ENCODE results near the gene TERC. TPM values are rescaled to one million over a fixed set of nuclear protein-coding genes. Genes with fewer than 3 reads are reported as not detected.

Gene TERC
- total and polyA plus RNA-seq, 10 of the 15 experiments (the other 5 are each of a cell fraction or from before 2014, with no cell fraction given): 0.43 to 125 (median 6.2) TPM; not detected in 4

DNA sequence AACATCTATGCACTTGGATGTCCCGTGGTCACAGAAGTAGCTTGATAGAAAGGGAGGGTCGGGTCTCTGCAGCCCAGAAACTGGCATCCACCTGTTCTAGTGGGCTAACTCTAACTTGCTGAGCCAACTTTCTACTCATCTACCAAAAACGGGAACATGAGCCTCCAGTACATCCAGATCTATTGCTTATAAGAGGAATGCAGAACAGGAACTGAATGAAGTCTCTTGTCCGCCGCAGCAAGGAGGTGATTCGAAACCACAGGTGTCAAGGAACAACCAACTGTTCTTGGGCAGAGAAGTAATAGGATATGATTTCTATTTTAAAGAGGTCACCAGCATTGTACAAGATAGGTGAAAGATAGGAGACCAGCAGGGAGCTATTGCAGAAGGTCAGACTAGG is 17.9 kb downstream of the TERC start:
- Histone ChIP-seq H3K4me2 (ENCODE audit: control insufficient read depth, insufficient read depth) (no peak overlapping the region), H3K27me3 (replicated peaks in 1 of 2; ENCODE audit: control insufficient read depth in 2 of 2, insufficient read depth in 2 of 2, low read length in 1 of 2) (no peaks in the 10 kb centered on the region), H2AFZ (ENCODE audit: control insufficient read depth, low read depth, low read length) (no peak overlapping the region), H3K79me2 (ENCODE audit: control insufficient read depth, insufficient read depth, low read length) (no peaks in the 10 kb centered on the region), H3K9me3 (replicated peaks; ENCODE audit: control insufficient read depth, insufficient read depth, low read length) (no peaks in the 10 kb centered on the region), H3K4me1 (ENCODE audit: control insufficient read depth, insufficient read depth, low read length) (peaks cover 4% of the 10 kb centered on the region; the same call in 1 of the 2 replicates), H3K36me3 (ENCODE audit: control insufficient read depth in 2 of 2, insufficient read depth in 2 of 2, low read length in 1 of 2) (no peaks in the 10 kb centered on the region), H3K9ac (ENCODE audit: control insufficient read depth, insufficient read depth, low read length) (no peak overlapping the region), H4K20me1 (ENCODE audit: control insufficient read depth, insufficient read depth) (no peaks in the 10 kb centered on the region), H3K27ac (ENCODE audit: control insufficient read depth, insufficient read depth) (no peak overlapping the region), H3K4me3 (no peak overlapping the region)
- FAIRE-seq: no peak
- TF ChIP-seq HDAC6 (IDR thresholded peaks at IDR 0.05; ENCODE audit: unreplicated experiment) (no peak), KLF5 (IDR thresholded peaks at IDR 0.05; ENCODE audit: partially characterized antibody) (no peak), EED (IDR thresholded peaks at IDR 0.05; ENCODE audit: low read depth) (no peak), PAX5 (IDR thresholded peaks at IDR 0.05; ENCODE audit: borderline replicate concordance, low read depth, low read length) (no peak), TCF12 (IDR thresholded peaks at IDR 0.05; ENCODE audit: low read depth, low read length) (no peak), STAT3 (IDR thresholded peaks at IDR 0.05; ENCODE audit: low read depth, low read length) (no peak), EZH2 (IDR thresholded peaks at IDR 0.05; ENCODE audit: borderline replicate concordance, control insufficient read depth, low read depth, low read length) (no peak), YBX1 (IDR thresholded peaks at IDR 0.05) (no peak), POLR2AphosphoS2 (IDR thresholded peaks at IDR 0.05; ENCODE audit: low read depth, low read length) (no peak), BACH1 (IDR thresholded peaks at IDR 0.05; ENCODE audit: borderline replicate concordance) (no peak), ZSCAN29 (IDR thresholded peaks at IDR 0.05) (no peak)
- TF ChIP-seq, protein P1, sequence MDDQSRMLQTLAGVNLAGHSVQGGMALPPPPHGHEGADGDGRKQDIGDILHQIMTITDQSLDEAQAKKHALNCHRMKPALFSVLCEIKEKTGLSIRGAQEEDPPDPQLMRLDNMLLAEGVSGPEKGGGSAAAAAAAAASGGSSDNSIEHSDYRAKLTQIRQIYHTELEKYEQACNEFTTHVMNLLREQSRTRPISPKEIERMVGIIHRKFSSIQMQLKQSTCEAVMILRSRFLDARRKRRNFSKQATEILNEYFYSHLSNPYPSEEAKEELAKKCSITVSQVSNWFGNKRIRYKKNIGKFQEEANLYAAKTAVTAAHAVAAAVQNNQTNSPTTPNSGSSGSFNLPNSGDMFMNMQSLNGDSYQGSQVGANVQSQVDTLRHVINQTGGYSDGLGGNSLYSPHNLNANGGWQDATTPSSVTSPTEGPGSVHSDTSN (IDR thresholded peaks at IDR 0.05; ENCODE audit: insufficient replicate concordance, low read depth, low read length): no peak
- TF ChIP-seq, protein P2, sequence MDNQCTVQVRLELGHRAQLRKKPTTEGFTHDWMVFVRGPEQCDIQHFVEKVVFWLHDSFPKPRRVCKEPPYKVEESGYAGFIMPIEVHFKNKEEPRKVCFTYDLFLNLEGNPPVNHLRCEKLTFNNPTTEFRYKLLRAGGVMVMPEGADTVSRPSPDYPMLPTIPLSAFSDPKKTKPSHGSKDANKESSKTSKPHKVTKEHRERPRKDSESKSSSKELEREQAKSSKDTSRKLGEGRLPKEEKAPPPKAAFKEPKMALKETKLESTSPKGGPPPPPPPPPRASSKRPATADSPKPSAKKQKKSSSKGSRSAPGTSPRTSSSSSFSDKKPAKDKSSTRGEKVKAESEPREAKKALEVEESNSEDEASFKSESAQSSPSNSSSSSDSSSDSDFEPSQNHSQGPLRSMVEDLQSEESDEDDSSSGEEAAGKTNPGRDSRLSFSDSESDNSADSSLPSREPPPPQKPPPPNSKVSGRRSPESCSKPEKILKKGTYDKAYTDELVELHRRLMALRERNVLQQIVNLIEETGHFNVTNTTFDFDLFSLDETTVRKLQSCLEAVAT (IDR thresholded peaks at IDR 0.05): no peak
- TF ChIP-seq, protein P3, sequence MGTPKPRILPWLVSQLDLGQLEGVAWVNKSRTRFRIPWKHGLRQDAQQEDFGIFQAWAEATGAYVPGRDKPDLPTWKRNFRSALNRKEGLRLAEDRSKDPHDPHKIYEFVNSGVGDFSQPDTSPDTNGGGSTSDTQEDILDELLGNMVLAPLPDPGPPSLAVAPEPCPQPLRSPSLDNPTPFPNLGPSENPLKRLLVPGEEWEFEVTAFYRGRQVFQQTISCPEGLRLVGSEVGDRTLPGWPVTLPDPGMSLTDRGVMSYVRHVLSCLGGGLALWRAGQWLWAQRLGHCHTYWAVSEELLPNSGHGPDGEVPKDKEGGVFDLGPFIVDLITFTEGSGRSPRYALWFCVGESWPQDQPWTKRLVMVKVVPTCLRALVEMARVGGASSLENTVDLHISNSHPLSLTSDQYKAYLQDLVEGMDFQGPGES (IDR thresholded peaks at IDR 0.05): no peak
- TF ChIP-seq, protein P4, sequence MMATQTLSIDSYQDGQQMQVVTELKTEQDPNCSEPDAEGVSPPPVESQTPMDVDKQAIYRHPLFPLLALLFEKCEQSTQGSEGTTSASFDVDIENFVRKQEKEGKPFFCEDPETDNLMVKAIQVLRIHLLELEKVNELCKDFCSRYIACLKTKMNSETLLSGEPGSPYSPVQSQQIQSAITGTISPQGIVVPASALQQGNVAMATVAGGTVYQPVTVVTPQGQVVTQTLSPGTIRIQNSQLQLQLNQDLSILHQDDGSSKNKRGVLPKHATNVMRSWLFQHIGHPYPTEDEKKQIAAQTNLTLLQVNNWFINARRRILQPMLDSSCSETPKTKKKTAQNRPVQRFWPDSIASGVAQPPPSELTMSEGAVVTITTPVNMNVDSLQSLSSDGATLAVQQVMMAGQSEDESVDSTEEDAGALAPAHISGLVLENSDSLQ (IDR thresholded peaks at IDR 0.05): no peak
- TF ChIP-seq, protein P5, sequence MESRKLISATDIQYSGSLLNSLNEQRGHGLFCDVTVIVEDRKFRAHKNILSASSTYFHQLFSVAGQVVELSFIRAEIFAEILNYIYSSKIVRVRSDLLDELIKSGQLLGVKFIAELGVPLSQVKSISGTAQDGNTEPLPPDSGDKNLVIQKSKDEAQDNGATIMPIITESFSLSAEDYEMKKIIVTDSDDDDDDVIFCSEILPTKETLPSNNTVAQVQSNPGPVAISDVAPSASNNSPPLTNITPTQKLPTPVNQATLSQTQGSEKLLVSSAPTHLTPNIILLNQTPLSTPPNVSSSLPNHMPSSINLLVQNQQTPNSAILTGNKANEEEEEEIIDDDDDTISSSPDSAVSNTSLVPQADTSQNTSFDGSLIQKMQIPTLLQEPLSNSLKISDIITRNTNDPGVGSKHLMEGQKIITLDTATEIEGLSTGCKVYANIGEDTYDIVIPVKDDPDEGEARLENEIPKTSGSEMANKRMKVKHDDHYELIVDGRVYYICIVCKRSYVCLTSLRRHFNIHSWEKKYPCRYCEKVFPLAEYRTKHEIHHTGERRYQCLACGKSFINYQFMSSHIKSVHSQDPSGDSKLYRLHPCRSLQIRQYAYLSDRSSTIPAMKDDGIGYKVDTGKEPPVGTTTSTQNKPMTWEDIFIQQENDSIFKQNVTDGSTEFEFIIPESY (IDR thresholded peaks at IDR 0.05): no peak
- no peak for DNase-seq (ENCODE audit: low read depth, low spot score)
- BruUV-seq (replicated peaks): no TSS peak
- ChIA-PET SMC1A (ENCODE audit: uncharacterized antibody, unreplicated experiment) (no interaction called here), POLR2A (no interaction called here), RAD21 (ENCODE audit: unreplicated experiment) (no interaction called here), CTCF (interaction anchor here (1.6 to 4.3 kb wide), 3 partner anchors 32 to 882 kb away, joined by 5 to 36 read pairs (median 7); no protein-coding TSS in a partner anchor)
- 25% methylated on average over 6 of the region's 6 CpGs for WGBS (ENCODE audit: insufficient coverage, insufficient replicate concordance, low lambda C conversion rate, missing lambda C conversion rate)
- intact Hi-C loops (cut with micrococcal nuclease; ENCODE audit: unreplicated experiment) (loop anchor here (5.0 kb wide), 1 partner anchor 600 kb away; no protein-coding TSS in a partner anchor), in situ Hi-C loops (cut with MboI) (no loop called here)
- ATAC-seq: no peak

Measured in GM12878 (cell line).